ENCODE measurements around the gene MSRB3.

The MSRB3 gene

GRCh38 chr12:65501093-65501621, 222.7 kb downstream of the MSRB3 start:
- H3K27me3 ChIP-seq (replicated peaks; ENCODE audit: control insufficient read depth, insufficient read depth, low read length): no peaks in the 10 kb centered on the region
- H3K36me3 ChIP-seq (ENCODE audit: control insufficient read depth, insufficient read depth, low read length, severe bottlenecking): no peaks in the 10 kb centered on the region
- peaks cover 37% of the 10 kb centered on the region for H3K4me1 ChIP-seq (ENCODE audit: control insufficient read depth, insufficient read depth, low read length)
- peak overlapping the region; percentile 31 for H3K4me3 ChIP-seq (ENCODE audit: low read length)
- no peak for DNase-seq (ENCODE audit: low read depth)
- no peaks in the 10 kb centered on the region for H3K9me3 ChIP-seq (ENCODE audit: control insufficient read depth, low read length)
- H3K9ac ChIP-seq (ENCODE audit: low read length): no peak overlapping the region

- no peaks in the 10 kb centered on the region for H3K9me3 ChIP-seq (ENCODE audit: control insufficient read depth, low read length)
- no peak overlapping the region for H3K4me3 ChIP-seq (ENCODE audit: low read length)
- peaks cover 30% of the 10 kb centered on the region for H3K4me1 ChIP-seq (ENCODE audit: control insufficient read depth, insufficient read depth, low read length)
- H3K9ac ChIP-seq (ENCODE audit: low read length): no peak overlapping the region
- H3K27me3 ChIP-seq (replicated peaks; ENCODE audit: control insufficient read depth, insufficient read depth, low read length): no peaks in the 10 kb centered on the region
- H3K36me3 ChIP-seq (ENCODE audit: control insufficient read depth, insufficient read depth, low read length, severe bottlenecking): no peaks in the 10 kb centered on the region
- no peak for DNase-seq (ENCODE audit: low read depth)
These were observed 223.5 kb downstream of the MSRB3 start for GRCh38 chr12:65501935-65502334.

- H3K9me3 ChIP-seq (ENCODE audit: control insufficient read depth, low read length): no peaks in the 10 kb centered on the region
- no peaks in the 10 kb centered on the region for H3K36me3 ChIP-seq (ENCODE audit: control insufficient read depth, insufficient read depth, low read length, severe bottlenecking)
- no peak overlapping the region for H3K9ac ChIP-seq (ENCODE audit: low read length)
- peaks cover 18% of the 10 kb centered on the region for H3K4me1 ChIP-seq (ENCODE audit: control insufficient read depth, insufficient read depth, low read length)
- no peaks in the 10 kb centered on the region for H3K27me3 ChIP-seq (replicated peaks; ENCODE audit: control insufficient read depth, insufficient read depth, low read length)
- no peak for DNase-seq (ENCODE audit: low read depth)
- no peak overlapping the region for H3K4me3 ChIP-seq (ENCODE audit: low read length)
These were observed 225.9 kb downstream of the MSRB3 start for GRCh38 chr12:65504417-65504816.

GRCh38 chr12:65505386-65506121, 227.1 kb downstream of the MSRB3 start:
- Histone ChIP-seq H3K36me3 (ENCODE audit: control insufficient read depth, insufficient read depth, low read length, severe bottlenecking) (no peaks in the 10 kb centered on the region), H3K4me1 (ENCODE audit: control insufficient read depth, insufficient read depth, low read length) (peaks cover 12% of the 10 kb centered on the region), H3K9ac (ENCODE audit: low read length) (no peak overlapping the region), H3K4me3 (ENCODE audit: low read length) (no peak overlapping the region), H3K9me3 (ENCODE audit: control insufficient read depth, low read length) (no peaks in the 10 kb centered on the region), H3K27me3 (replicated peaks; ENCODE audit: control insufficient read depth, insufficient read depth, low read length) (no peaks in the 10 kb centered on the region)
- no peak for DNase-seq (ENCODE audit: low read depth)

- H3K9ac ChIP-seq (ENCODE audit: low read length): no peak overlapping the region
- no peaks in the 10 kb centered on the region for H3K9me3 ChIP-seq (ENCODE audit: control insufficient read depth, low read length)
- H3K36me3 ChIP-seq (ENCODE audit: control insufficient read depth, insufficient read depth, low read length, severe bottlenecking): no peaks in the 10 kb centered on the region
- H3K4me1 ChIP-seq (ENCODE audit: control insufficient read depth, insufficient read depth, low read length): peaks cover 5% of the 10 kb centered on the region
- no peaks in the 10 kb centered on the region for H3K27me3 ChIP-seq (replicated peaks; ENCODE audit: control insufficient read depth, insufficient read depth, low read length)
- no peak overlapping the region for H3K4me3 ChIP-seq (ENCODE audit: low read length)
- DNase-seq (ENCODE audit: low read depth): no peak
These were observed 230.0 kb downstream of the MSRB3 start for GRCh38 chr12:65508276-65509035.

- H3K4me3 ChIP-seq (ENCODE audit: low read length): no peak overlapping the region
- no peak overlapping the region for H3K9ac ChIP-seq (ENCODE audit: low read length)
- no peaks in the 10 kb centered on the region for H3K36me3 ChIP-seq (ENCODE audit: control insufficient read depth, insufficient read depth, low read length, severe bottlenecking)
- no peaks in the 10 kb centered on the region for H3K9me3 ChIP-seq (ENCODE audit: control insufficient read depth, low read length)
- H3K4me1 ChIP-seq (ENCODE audit: control insufficient read depth, insufficient read depth, low read length): peaks cover 5% of the 10 kb centered on the region
- H3K27me3 ChIP-seq (replicated peaks; ENCODE audit: control insufficient read depth, insufficient read depth, low read length): no peaks in the 10 kb centered on the region
- no peak for DNase-seq (ENCODE audit: low read depth)
These were observed 231.5 kb downstream of the MSRB3 start for GRCh38 chr12:65510007-65510406.

- no peaks in the 10 kb centered on the region for H3K36me3 ChIP-seq (ENCODE audit: control insufficient read depth, insufficient read depth, low read length, severe bottlenecking)
- H3K9me3 ChIP-seq (ENCODE audit: control insufficient read depth, low read length): no peaks in the 10 kb centered on the region
- DNase-seq (ENCODE audit: low read depth): no peak
- no peak overlapping the region for H3K9ac ChIP-seq (ENCODE audit: low read length)
- H3K4me1 ChIP-seq (ENCODE audit: control insufficient read depth, insufficient read depth, low read length): peaks cover 5% of the 10 kb centered on the region
- peaks cover 5% of the 10 kb centered on the region for H3K27me3 ChIP-seq (replicated peaks; ENCODE audit: control insufficient read depth, insufficient read depth, low read length)
- H3K4me3 ChIP-seq (ENCODE audit: low read length): no peak overlapping the region
These were observed 232.1 kb downstream of the MSRB3 start for GRCh38 chr12:65510584-65511050.

GRCh38 chr12:65511134-65511834, 232.8 kb downstream of the MSRB3 start:
- H3K27me3 ChIP-seq (replicated peaks; ENCODE audit: control insufficient read depth, insufficient read depth, low read length): peaks cover 5% of the 10 kb centered on the region
- H3K36me3 ChIP-seq (ENCODE audit: control insufficient read depth, insufficient read depth, low read length, severe bottlenecking): no peaks in the 10 kb centered on the region
- peaks cover 5% of the 10 kb centered on the region for H3K4me1 ChIP-seq (ENCODE audit: control insufficient read depth, insufficient read depth, low read length)
- DNase-seq (ENCODE audit: low read depth): no peak
- no peak overlapping the region for H3K4me3 ChIP-seq (ENCODE audit: low read length)
- H3K9me3 ChIP-seq (ENCODE audit: control insufficient read depth, low read length): no peaks in the 10 kb centered on the region
- no peak overlapping the region for H3K9ac ChIP-seq (ENCODE audit: low read length)

GRCh38 chr12:65511912-65512311, 233.4 kb downstream of the MSRB3 start:
- no peak overlapping the region for H3K4me3 ChIP-seq (ENCODE audit: low read length)
- no peaks in the 10 kb centered on the region for H3K9me3 ChIP-seq (ENCODE audit: control insufficient read depth, low read length)
- no peak for DNase-seq (ENCODE audit: low read depth)
- H3K27me3 ChIP-seq (replicated peaks; ENCODE audit: control insufficient read depth, insufficient read depth, low read length): peaks cover 5% of the 10 kb centered on the region
- H3K4me1 ChIP-seq (ENCODE audit: control insufficient read depth, insufficient read depth, low read length): peaks cover 5% of the 10 kb centered on the region
- H3K9ac ChIP-seq (ENCODE audit: low read length): no peak overlapping the region
- H3K36me3 ChIP-seq (ENCODE audit: control insufficient read depth, insufficient read depth, low read length, severe bottlenecking): no peaks in the 10 kb centered on the region
